Activated effector memory CD4-positive, alpha-beta T cell treated with Interleukin-2 at 50 U/mL for 16 hours (primary cell): ENCODE data around the gene DTX3.

Experiments
- DNase-seq: peaks from one replicate; pipeline ENCODE4 v3.0.0-alpha.2; 2020

Gene DTX3

DNA sequence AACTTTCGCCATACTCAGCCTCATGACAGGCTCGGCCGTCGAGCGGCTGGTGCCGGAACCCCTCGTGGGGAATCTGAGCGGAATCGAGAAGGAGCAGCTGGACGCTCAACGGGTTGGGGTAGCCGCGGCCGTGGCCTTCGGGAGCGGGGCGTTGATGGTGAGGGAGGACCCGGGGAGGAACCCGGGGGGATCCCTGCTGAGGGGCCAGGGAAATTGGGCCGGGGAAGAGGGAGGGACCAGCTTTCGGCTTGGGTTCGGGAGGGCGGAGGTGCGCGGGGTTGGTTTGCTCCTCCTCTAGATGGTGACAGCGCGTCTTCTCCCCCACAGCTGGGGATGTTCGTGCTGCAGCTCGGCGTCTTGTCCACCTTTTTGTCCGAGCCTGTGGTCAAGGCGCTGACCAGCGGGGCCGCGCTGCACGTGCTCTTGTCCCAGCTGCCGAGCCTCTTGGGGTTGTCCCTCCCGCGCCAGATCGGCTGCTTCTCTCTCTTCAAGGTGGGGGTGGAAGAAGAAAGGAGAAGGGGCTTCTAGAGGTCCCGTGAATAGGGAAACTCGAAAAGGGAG lies 16.4 kb downstream of the DTX3 start:
- DNase-seq: no peak

DNA sequence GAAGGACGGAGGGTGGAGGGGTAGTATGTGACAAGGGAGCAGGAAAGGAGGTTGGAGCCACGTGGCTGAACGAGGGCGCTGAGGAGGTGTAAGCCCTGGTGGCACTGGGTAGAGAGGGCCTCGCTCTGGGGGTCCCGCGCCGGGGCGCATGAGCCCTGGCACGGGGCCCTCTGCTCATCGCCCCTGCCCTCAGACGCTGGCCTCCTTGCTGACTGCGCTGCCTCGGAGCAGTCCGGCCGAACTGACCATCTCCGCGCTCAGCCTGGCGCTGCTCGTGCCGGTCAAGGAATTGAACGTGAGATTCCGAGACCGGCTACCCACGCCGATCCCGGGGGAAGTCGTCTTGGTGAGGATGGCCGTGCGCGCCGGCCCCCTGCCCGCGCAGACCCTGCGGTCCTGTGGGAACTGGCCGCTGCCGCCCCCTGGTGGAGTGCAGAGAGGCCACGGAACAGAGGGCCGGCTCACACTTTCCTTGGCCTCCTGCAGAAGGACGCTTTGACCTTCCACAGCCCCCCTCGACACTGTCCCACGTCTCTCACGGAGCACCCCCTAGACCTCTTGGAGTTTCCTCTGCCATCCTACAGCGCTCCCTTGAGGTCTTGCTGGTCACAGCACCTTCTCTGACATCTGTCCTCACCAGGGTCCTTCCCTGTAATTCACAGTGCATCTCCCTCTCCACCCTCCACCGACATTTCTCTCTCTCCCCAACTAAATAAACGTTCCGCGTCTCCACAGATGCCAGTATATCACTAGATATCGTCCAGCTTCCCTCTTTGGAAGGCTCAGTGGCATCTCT lies 17.1 kb downstream of the DTX3 start:
- peak; percentile 29 for DNase-seq

DNA sequence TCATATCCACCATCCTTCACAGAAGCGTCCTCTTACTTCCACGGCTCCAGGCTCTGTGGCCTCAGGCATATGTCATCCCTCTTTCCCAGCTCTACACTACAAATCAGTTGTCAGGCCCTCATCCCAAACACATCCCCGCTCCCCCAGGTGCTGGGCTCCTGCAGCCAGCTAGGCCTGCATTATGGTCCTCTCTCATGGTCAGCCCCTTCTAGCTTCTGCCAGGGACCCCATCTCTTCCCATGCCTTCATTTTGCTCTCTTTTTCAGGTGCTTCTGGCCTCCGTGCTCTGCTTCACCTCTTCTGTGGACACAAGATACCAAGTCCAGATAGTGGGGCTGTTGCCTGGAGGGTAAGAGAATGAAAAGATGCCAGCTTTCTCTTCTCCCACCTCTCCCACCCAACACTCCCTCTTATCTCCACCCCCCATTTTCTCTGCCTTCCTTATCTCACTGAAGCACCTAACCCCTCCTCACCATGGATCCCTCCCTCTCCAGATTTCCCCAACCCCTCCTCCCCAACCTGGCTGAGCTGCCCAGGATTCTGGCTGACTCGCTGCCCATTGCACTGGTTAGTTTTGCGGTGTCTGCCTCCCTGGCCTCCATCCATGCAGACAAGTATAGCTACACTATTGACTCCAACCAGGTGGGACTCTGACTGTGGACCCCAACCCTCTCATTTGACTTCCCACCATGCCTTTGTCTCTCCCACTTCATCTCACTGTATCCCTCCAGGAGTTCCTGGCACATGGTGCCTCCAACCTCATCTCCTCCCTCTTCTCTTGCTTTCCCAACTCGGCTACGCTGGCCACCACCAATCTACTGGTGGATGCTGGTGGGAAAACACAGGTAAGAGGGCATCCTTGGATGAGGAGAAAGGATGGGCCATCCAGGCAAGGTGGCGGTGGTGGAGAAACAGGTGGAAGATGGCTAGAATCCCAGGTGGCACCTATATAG lies 17.9 kb downstream of the DTX3 start:
- DNase-seq: no peak

DNA sequence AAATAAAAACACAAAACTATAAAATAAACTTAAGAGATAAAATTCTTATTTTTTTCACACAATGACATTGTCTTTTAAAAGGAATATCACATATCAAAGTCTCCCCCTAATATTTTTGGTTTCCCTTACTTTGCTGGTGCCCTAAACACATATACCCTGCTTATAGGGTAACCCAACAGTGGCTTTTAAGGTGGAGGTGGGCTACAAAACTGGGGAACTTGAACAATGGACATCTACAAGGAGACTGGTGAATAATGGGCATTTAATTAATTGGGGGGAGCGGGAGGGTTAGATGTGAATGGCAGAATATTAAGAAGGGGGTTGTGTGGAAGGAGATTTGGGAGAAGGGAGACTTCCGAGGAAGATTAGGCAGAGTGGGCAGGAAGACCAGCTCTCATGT lies 18.8 kb downstream of the DTX3 start:
- no peak for DNase-seq

DNA sequence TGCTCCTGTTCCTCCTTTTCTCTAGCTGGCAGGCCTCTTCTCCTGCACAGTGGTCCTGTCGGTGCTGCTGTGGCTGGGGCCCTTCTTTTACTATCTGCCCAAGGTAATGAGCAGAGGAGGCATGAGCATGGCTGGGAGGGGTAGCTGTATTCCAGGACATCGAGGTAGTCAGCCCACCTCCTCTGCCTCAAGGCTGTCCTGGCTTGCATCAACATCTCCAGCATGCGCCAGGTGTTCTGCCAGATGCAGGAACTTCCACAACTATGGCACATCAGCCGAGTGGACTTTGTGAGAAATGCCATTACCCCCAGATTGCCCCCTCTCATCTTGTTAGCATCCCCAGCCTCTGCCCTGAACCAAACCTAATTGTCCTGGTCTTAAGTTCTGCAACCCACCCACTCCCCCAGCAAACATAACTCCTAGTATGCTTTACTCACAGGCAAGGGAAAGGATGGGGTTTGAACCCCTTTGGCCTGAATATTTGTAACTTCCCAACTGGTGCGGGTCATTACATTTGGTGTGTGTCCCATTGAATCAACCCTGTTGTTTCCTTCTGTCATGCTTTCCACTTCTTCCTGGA lies 19.3 kb downstream of the DTX3 start:
- DNase-seq: no peak

DNA sequence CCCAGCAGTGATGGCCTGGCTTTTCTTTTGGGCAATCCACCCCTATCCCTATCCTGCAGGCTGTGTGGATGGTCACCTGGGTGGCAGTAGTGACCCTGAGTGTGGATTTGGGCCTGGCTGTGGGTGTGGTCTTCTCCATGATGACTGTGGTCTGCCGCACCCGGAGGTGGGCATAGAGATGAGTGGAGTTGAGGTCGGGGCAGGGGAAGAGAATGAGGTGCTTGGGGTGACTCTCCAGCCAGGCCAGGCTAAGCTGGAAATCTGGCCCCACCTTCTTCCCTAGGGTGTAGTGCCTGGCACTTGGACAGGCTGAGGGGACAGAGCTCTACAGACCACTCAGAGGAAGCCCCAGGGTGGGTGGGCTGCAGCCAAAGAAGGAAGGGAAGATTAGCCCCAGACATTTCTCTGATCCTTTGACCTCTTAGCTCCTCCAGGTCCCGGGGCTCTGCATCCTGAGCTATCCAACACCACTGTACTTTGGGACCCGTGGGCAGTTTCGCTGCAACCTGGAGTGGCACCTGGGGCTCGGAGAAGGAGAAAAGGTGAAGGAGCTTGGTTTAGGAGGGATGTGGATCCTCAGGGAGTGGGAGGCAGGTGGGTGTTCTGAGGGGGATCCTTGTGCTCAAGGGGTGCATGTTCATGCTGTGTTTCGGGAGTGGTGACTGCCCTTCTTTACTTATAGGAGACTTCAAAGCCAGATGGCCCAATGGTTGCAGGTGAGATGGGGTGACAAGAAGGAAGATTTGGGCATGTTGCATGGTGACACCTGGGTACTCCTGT lies 20.0 kb downstream of the DTX3 start:
- DNase-seq: no peak

DNA sequence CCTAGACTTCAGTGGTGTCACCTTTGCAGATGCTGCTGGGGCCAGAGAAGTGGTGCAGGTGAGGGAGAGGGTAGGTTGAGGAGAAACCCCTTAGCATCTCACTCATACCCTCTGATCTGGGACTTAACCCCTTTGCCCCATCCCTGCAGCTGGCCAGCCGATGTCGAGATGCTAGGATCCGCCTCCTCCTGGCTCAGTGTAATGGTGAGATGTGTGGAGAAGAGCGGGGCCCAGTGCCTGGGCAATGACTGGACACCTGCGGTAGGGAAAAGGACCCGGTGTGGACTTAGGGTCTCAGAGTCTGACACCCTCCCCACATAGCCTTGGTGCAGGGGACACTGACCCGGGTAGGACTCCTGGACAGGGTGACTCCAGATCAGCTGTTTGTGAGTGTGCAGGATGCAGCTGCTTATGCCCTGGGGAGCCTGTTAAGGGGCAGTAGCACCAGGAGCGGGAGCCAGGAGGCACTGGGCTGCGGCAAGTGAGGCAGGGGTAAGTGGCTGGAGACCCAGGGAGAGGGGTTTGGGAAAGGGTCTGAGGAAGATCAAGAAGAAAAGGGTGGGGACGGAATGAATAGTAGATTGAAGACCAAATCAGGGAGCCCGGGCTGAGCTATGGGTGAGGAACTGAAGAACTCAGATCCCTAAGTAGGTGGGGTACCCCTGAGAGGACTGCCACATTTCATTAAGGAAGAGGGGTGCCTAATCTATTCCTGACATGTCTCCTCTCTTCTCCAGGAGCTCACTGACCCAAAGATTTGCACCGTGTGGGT lies 20.8 kb downstream of the DTX3 start:
- DNase-seq: no peak

DNA sequence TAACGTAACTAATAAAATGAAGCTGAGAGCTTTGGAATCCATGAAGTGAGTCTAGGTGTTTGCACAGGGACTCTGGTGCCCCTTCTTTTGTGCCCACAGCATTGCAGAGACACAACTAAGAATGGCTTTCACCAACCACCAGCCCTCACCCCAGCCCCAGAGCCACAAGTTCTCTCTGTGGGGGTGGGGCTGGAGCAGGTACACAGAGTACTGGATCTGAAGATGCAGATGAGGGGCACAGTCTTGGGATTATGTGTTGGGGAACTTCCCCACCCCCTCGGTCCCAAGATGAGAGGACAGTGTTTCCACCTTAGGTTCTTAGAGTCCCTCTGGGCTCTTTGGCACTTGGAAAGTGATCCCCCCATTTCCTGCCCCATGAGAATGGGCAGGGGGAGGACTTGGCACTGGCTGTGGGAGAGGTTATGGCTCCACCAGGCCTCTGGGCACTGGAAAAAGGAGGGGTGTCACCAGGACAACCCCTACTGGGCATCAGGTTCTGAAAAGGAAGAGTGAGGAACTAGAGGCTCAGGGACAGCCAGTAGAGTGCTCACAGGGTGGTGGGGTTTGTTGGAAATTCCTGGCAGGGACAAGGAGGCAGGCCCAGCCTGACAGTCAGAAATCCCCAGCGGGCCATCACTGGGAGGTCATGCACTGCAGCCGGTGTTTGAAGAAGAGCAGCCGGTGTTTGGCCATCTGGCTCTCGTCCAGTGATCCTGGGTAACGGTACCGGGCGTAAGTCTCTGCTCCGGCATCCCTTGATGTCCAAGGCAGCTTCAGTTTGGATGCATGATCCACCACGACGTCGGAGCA lies 21.7 kb downstream of the DTX3 start:
- DNase-seq: no peak

DNA sequence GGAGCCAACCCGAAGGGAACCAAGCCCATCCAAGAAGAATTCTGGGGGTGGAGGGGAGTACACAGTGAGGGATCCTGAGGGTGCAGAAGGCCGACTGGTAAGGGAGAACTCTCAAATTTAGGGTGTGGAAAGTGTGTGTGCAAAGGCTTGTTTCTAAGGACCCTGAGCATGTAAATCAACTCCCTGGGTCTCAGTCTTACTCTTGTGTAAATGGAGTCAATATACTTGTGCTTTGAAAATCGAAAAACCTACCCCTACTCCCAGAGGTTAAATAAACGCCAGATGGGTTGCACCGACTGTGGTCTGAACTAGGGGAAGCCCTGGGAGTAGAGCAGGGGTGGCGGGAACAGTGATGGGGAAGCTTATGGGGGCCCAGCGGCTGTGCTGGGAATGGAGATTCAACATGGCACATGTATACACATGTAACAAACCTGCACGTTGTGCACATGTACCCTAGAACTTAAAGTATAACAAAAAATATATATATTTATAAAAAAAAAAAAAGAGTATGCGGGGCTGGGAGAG lies 22.4 kb downstream of the DTX3 start:
- DNase-seq: no peak

DNA sequence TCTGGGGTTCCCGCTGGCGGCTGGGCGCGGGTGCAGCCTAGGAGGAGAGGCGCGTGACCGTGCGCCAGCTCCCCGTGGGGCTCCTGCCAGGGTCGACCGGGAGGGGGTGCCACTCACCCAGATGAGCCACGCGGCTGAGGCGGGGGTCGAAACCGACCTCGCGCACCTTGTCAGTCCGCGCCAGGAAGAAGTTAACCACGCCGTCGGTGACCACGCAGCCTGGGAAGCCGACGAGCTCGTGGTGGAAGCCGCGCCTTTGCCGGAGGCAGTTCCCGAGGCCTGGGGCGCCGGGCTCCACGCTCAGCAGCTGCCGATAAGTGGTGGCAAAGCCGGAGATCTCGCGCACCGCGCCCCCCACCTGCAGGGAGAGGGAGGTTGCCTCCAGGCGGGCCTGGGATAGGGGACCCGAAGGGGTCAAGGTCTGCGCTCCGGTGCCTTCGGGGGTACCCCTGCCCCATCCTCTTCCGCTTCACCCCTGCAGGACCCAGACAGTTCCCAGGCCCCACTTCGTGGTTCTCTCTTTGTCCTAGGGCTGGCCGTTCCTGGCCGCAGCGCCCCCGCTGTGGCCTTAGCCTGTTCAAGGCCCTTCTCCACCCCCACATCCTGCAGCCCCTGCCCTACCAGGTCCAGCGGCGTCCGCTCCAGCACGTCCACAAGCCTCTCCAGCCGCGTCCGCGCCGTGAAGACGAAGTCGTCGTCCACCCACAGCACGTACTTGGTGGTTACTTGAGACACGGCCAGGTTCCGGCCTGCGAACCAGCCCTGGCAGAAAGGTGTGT lies 23.1 kb downstream of the DTX3 start:
- no peak for DNase-seq

DNA sequence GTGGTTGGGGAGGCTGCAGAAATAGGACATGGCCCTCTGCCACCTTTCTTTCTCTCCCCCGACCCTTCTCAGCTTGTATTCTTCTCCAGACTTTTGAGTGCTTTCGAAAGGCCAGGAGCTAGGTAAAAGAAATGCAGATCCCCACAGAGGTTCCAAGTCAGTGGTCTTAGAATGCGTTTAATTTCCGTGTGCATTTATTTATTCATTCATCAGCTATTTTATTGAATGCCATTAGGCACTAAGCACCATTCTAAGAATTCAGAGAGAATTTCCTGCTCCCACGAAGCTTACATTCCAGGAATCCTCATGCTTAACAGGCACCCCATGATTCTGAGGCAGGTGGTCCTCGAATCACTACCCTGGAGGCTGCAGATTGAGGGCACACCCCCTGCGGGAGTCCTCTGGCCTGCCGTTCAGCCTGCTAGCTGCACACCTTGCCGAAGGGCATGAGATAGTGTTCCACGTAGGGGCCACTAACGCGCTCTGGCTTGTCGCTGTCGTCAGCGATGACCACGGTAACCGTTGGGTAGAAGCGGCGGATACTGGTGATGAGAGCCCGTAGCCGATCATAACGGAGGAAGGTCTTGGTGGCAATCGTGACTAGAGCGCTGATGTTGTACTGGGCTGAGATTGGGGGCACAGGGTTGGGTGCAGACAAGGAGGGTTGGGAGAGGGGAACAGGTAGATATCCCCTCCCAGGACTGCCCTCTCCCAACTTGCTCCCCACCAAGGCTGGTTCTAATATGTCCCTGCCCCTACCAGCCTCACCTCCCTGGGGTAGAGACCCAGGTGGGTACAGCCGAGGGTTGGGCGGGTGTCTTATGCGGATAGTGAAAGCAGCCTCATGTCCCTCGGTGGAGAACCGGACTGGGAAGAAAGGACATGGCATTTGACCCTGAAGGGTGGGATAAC lies 23.9 kb downstream of the DTX3 start:
- DNase-seq: no peak

DNA sequence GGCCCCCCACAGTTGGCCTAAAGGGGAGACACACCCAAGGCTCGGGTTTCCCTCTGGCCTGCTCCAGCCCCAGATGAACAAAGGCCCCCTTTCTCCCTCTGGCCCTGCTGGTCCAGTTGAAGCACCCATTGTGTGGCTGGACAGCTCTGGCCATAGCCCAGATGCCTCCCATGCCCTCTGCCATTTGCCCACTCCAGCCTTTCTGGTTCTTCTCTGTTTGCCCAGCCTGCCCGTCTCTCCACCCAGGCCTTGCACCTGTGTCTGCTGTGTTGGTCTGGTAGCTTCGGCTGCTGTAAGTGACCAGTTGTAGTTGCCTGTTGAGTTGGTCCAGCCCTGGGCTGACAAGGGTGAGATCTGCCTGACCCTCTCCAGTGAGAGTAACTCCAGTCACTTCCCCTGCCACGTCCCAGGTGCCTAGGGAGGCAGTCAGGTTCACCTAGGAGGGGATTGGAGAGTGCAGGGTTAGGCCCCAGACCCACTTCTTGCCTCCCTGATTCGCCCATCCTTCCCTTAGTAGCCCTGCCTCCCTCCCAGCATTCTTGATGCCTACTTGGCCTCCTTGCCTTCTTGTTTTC lies 25.4 kb downstream of the DTX3 start:
- no peak for DNase-seq

DNA sequence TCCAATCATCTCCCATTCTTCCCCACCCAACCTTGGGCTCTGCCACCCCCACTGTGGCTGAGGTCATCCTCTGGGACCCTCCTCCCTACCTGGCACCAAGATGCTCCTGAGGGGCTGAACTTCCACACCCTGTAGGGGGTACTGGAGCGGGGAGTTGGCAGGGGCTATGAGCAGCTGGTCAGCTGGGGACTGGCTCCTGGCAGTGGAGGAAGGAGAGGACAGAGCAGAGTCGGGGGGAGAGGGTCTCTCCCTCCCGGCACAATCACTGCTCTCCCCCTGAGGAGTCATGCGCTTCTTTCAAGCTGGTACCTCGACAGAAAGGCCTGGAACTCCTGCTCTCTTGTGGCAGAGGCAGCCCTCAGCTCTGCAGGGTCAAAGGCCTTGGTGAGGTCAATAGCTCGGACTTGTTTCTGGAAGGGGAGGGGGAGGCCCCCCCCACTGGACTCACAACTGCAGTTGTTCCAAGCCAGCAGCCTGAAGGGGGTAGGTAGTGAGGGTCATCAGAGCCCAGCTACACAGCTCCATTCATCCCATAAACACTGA lies 26.3 kb downstream of the DTX3 start:
- no peak for DNase-seq

DNA sequence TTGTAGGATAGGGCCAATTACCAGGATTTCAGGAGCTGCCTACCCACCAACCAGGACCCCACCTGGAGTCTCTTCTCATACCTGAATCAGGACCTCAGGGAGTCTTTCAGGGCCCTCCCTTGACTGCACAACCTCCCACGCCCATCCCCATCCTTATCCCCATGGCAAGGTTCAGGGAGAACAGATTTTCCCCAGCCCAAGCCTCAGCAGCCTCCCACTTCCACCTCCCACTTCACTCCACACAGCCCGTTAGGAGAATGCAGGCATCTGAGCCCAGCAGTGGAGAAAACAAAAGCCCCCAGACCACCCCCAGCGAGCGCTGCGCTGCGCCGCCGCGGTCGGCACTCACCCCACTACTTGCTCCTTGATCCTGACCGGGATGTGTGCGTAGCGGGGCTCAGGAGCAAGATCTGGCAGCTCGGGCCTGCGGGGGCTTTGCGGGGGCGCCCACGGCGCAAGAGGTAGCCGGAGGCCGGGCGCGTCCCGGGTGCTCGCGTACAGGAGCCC lies 27.0 kb downstream of the DTX3 start:
- no peak for DNase-seq

DNA sequence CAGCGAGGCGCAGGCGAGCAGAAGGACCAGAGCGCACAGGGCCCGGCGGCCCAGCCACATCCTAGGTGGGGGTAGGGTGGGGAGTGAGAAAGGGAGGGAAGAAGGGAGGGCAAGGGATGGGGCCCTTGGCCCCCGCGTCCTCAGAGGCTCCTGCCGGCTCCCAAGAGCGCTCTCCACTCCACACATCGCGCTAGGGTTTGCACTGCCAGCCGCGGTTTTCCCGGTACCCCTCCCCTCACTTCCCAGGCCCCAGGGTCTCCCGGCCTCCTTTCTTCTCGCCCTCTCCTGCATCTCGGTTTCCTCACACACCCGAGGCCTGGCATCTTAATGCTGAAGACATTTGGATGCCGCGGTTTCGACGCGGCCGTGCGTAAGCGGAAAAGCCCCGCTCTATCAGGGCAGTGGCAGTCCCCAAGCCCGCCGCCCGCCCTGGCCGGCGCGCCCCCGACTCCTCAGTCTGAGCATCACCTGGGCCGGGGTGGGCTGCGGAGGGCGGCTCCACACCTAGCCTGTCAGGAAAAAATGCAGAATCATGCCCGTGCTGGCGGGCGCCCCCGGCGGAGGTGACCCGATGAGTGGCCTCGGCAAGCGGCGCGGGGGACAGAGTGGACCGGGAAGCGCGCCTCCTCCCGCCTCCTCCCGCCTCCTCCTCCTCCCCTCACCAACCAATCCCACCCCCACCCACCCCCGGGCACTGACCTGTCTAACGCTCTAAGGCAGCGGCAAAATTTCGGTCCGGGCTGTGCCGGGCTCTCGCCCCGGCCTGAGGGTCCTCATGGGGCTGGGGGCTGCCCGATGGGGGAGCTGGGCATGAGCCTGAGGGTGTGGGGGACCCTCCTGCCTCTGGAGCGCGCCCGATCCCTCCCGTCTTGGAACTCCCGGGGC lies 27.7 kb downstream of the DTX3 start:
- no peak for DNase-seq
